NCI-H187 treated with DMSO at 0.1 percent for 48 hours (cell line): ENCODE measurements around the gene PGAP1.

Experiments
- DNase-seq: peaks from one replicate; lab custom pipeline; 2025; lab: John Stamatoyannopoulos, UW

The PGAP1 gene

GRCh38 chr2:196887431-196887830, 39.1 kb downstream of the PGAP1 start:
- no peak for DNase-seq

GRCh38 chr2:196884368-196884767, 42.1 kb downstream of the PGAP1 start:
- no peak for DNase-seq

- no peak for DNase-seq
These were observed 50.1 kb downstream of the PGAP1 start for GRCh38 chr2:196876364-196876763.

- DNase-seq: no peak
These were observed 51.1 kb downstream of the PGAP1 start for GRCh38 chr2:196875414-196875813.

GRCh38 chr2:196873511-196873910, 53.0 kb downstream of the PGAP1 start:
- DNase-seq: no peak

GRCh38 chr2:196854629-196855028, 71.9 kb downstream of the PGAP1 start:
- no peak for DNase-seq

GRCh38 chr2:196853301-196854087, 73.0 kb downstream of the PGAP1 start:
- no peak for DNase-seq

- no peak for DNase-seq
These were observed 75.4 kb downstream of the PGAP1 start for GRCh38 chr2:196851088-196851487.

- no peak for DNase-seq
These were observed 76.6 kb downstream of the PGAP1 start for GRCh38 chr2:196849895-196850294.

GRCh38 chr2:196846295-196846694, 80.2 kb downstream of the PGAP1 start:
- no peak for DNase-seq

GRCh38 chr2:196845371-196845770, 81.1 kb downstream of the PGAP1 start:
- no peak for DNase-seq

GRCh38 chr2:196840171-196840570, 86.3 kb downstream of the PGAP1 start:
- no peak for DNase-seq

- DNase-seq: no peak
These were observed 86.9 kb downstream of the PGAP1 start for GRCh38 chr2:196839574-196839973.

GRCh38 chr2:196836440-196836839, 90.1 kb downstream of the PGAP1 start:
- DNase-seq: no peak

- DNase-seq: no peak
These were observed 95.8 kb downstream of the PGAP1 start for GRCh38 chr2:196830701-196831100.

GRCh38 chr2:196827356-196827755, 99.2 kb downstream of the PGAP1 start:
- no peak for DNase-seq

GRCh38 chr2:196823750-196824522, 102.6 kb downstream of the PGAP1 start:
- DNase-seq: no peak

- no peak for DNase-seq
These were observed 105.3 kb downstream of the PGAP1 start for GRCh38 chr2:196821195-196821594.

GRCh38 chr2:196809260-196809659, 117.2 kb downstream of the PGAP1 start, which contains the start of gene C2orf66:
Gene C2orf66, minus strand, starts transcription at chr2:196809355. Its CDS starts 19 bp downstream, at chr2:196809336.
- no peak for DNase-seq

GRCh38 chr2:196808083-196808665, 118.3 kb downstream of the PGAP1 start:
- DNase-seq: no peak

- no peak for DNase-seq
These were observed 122.1 kb downstream of the PGAP1 start for GRCh38 chr2:196804381-196804780.

- no peak for DNase-seq
These were observed 124.1 kb downstream of the PGAP1 start for GRCh38 chr2:196802401-196802800.
